IMR-90 (cell line): Measurements from ENCODE around the gene CLNK. TPM values are rescaled to one million over a fixed set of nuclear protein-coding genes. Genes with fewer than 3 reads are reported as not detected.

Source experiments
- ATAC-seq: fragments of 200-7000 bp; cut with Tn5 transposase; 2 replicates; pipeline ENCODE4 v1.9.1; 2020; ENCODE audit warnings: low read depth, mild to moderate bottlenecking, moderate library complexity
- BruUV-seq: library from RNA; stranded (reverse); fragments of 400-500 nt; replicated peaks from 2 replicates; lab custom pipeline; 2021; lab: Mats Ljungman, UMichigan
- CTCF ChIA-PET: fragments of 300-600 bp; formaldehyde crosslinking; extraction: SDS; loops from one replicate; lab custom pipeline; 2021; ENCODE audit warnings: antibody characterized with exemption; lab: Yijun Ruan, JAX
- POLR2A ChIA-PET: fragments of 300-600 bp; sonication (Branson Sonifier 250); formaldehyde crosslinking; loops from one replicate; lab custom pipeline; 2022; ENCODE audit warnings: antibody characterized with exemption; ENCODE audit not compliant: unreplicated experiment; lab: Charles Lee
- DNase-seq: peaks from one replicate; pipeline ENCODE4 v3.0.0; 2013
- H2AFZ ChIP-seq: replicated peaks from 2 replicates; pipeline ENCODE3; 2013; ENCODE audit warnings: low read length, mild to moderate bottlenecking; ENCODE audit not compliant: poor library complexity
- H2AK5ac ChIP-seq: 2 replicates; pipeline ENCODE4 v1.6.1; 2013; ENCODE audit warnings: low read depth, low read length, inconsistent platforms
- H2AK9ac ChIP-seq: replicated peaks from 2 replicates; pipeline ENCODE3; 2013; ENCODE audit warnings: mild to moderate bottlenecking, low read depth, low read length, moderate library complexity; ENCODE audit not compliant: poor library complexity
- H2BK120ac ChIP-seq: 2 replicates; pipeline ENCODE4 v1.6.1; 2013; ENCODE audit warnings: low read depth, low read length, inconsistent platforms
- H2BK15ac ChIP-seq: 3 replicates; pipeline ENCODE4 v1.6.1; 2013; ENCODE audit warnings: low read depth, low read length, inconsistent platforms
- H2BK20ac ChIP-seq: 2 replicates; pipeline ENCODE4 v1.6.1; 2013; ENCODE audit warnings: low read depth, mild to moderate bottlenecking, inconsistent platforms, low read length, moderate library complexity
- H2BK5ac ChIP-seq: 2 replicates; pipeline ENCODE4 v1.6.1; 2013; ENCODE audit warnings: mild to moderate bottlenecking, low read depth, low read length, inconsistent platforms; ENCODE audit not compliant: poor library complexity, severe bottlenecking
- H3K14ac ChIP-seq: replicated peaks from 2 replicates; pipeline ENCODE4 v1.6.1; 2013; ENCODE audit warnings: low read depth, low read length, inconsistent platforms
- H3K18ac ChIP-seq: 2 replicates; pipeline ENCODE4 v1.6.1; 2013; ENCODE audit warnings: low read depth, low read length, control low read depth
- H3K23ac ChIP-seq: 2 replicates; pipeline ENCODE4 v1.6.1; 2013; ENCODE audit warnings: low read depth, low read length, inconsistent platforms
- H3K27ac ChIP-seq: 2 replicates; pipeline ENCODE4 v1.5.1; 2013; ENCODE audit warnings: mild to moderate bottlenecking, control low read depth, low read length; ENCODE audit not compliant: insufficient read depth
- H3K27me3 ChIP-seq: 2 replicates; pipeline ENCODE4 v1.6.1; 2013; ENCODE audit warnings: low read length; ENCODE audit not compliant: control insufficient read depth, insufficient read depth
- H3K36me3 ChIP-seq: 2 replicates; pipeline ENCODE4 v1.6.1; 2013; ENCODE audit warnings: low read length, mixed read lengths; ENCODE audit not compliant: control insufficient read depth, insufficient read depth
- H3K4ac ChIP-seq: 2 replicates; pipeline ENCODE4 v1.6.1; 2013; ENCODE audit warnings: low read depth, low read length, inconsistent platforms
- H3K4me1 ChIP-seq: 2 replicates; pipeline ENCODE4 v1.6.1; 2013; ENCODE audit warnings: low read length, mixed read lengths; ENCODE audit not compliant: control insufficient read depth, insufficient read depth
- H3K4me2 ChIP-seq: 2 replicates; pipeline ENCODE4 v1.6.1; 2013; ENCODE audit warnings: low read depth, mild to moderate bottlenecking, control low read depth, low read length, moderate library complexity
- H3K4me3 ChIP-seq: 2 replicates; pipeline ENCODE4 v1.5.1; 2013; ENCODE audit warnings: low read depth, mild to moderate bottlenecking, control low read depth, low read length, moderate library complexity; ENCODE audit not compliant: insufficient read depth
- H3K56ac ChIP-seq: 2 replicates; pipeline ENCODE4 v1.6.1; 2013; ENCODE audit warnings: low read length, inconsistent platforms; ENCODE audit not compliant: insufficient read depth; ENCODE audit errors: extremely low read depth
- H3K79me1 ChIP-seq, 2 experiments: 2 replicates each; pipeline ENCODE4 v1.6.1; 2013; ENCODE audit warnings: low read length in 2 of 2, inconsistent platforms in 1 of 2, low read depth in 1 of 2
- H3K9ac ChIP-seq: 2 replicates; pipeline ENCODE4 v1.6.1; 2013; ENCODE audit warnings: low read depth, low read length, control low read depth
- H3K9me1 ChIP-seq: 2 replicates; pipeline ENCODE4 v1.6.1; 2013; ENCODE audit warnings: low read length, inconsistent platforms; ENCODE audit not compliant: insufficient read depth
- H3K9me3 ChIP-seq: 2 replicates; pipeline ENCODE4 v1.6.1; 2013; ENCODE audit warnings: low read length; ENCODE audit not compliant: control insufficient read depth, insufficient read depth
- H4K20me1 ChIP-seq: 2 replicates; pipeline ENCODE4 v1.6.1; 2013; ENCODE audit warnings: low read length, inconsistent platforms; ENCODE audit not compliant: insufficient read depth
- H4K5ac ChIP-seq: 2 replicates; pipeline ENCODE4 v1.6.1; 2013; ENCODE audit warnings: mild to moderate bottlenecking, low read depth, low read length, control low read depth
- H4K8ac ChIP-seq, 2 experiments: 2 replicates each; pipeline ENCODE4 v1.6.1; 2013; ENCODE audit warnings: low read depth in 2 of 2, low read length in 2 of 2, control low read depth in 1 of 2, inconsistent platforms in 1 of 2
- H4K91ac ChIP-seq: 2 replicates; pipeline ENCODE4 v1.6.1; 2013; ENCODE audit warnings: low read depth, low read length, inconsistent platforms; ENCODE audit not compliant: insufficient read depth
- USF2 ChIP-seq: fragments of 150-350 bp; IDR thresholded peaks from 2 replicates; pipeline ENCODE4 v1.6.1; 2017; ENCODE audit warnings: mild to moderate bottlenecking, antibody characterized with exemption, low read length, low read depth
- WGBS, 2 experiments: methylation state at CpG; one replicate each; pipeline versions ENCODE4 v1.1.5 to v1.1.7; 2013; ENCODE audit warnings: missing lambda C conversion rate in 2 of 2; ENCODE audit not compliant: insufficient read length in 1 of 2; ENCODE audit errors: extremely low coverage in 2 of 2; 5-methylcytosine and 5-hydroxymethylcytosine counted together
- dilution Hi-C: fragments of 300-500 bp; cut with HindIII; formaldehyde crosslinking; loops from one replicate; pipeline ENCODE4 v1.14.3; 2018; ENCODE audit warnings: low sequenced_read_pairs; ENCODE audit not compliant: unreplicated experiment
- in situ Hi-C: fragments of 300-500 bp; cut with MboI; formaldehyde crosslinking; loops from 3 replicates; pipeline ENCODE4 v1.14.3; 2019; ENCODE audit warnings: low sequenced_read_pairs, inconsistent platforms, mixed read lengths
- intact Hi-C: fragments of 100-400 bp; cut with micrococcal nuclease; formaldehyde crosslinking; loops from 2 replicates; pipeline ENCODE4 v1.10.0; 2022
- polyA plus RNA-seq, 3 experiments: library from polyadenylated mRNA; depleted of rRNA; stranded (reverse); fragments of >200 nt; gene quantifications; 2 replicates each; pipeline ENCODE4 v1.2.3, GENCODE V29; 2012; ENCODE audit warnings: low replicate concordance in 1 of 3
- total RNA-seq: library from RNA; depleted of rRNA; stranded (reverse); fragments of >200 nt; gene quantifications from 2 replicates; pipeline ENCODE4 v1.2.3, GENCODE V29; 2012

CLNK gene
- total and polyA plus RNA-seq, 2 of the 4 experiments (the other 2 are of a cell fraction): not detected

GRCh38 chr4:10599574-10599973 is 85.0 kb downstream of the CLNK start:
- Histone ChIP-seq H2AFZ (no peak overlapping the region), H3K9me1 (peaks cover 9% of the 10 kb centered on the region; the same call in 1 of the 2 replicates), H4K20me1 (no peaks in the 10 kb centered on the region), H3K9me3 (no peaks in the 10 kb centered on the region), H2BK20ac (no peak overlapping the region), H3K36me3 (no peaks in the 10 kb centered on the region), H3K4me2 (no peak overlapping the region), H3K23ac (no peak overlapping the region), H3K9ac (no peak overlapping the region), H2BK5ac (no peak overlapping the region), H2BK15ac (peak overlapping the region; percentile 68; the same call in 1 of the 3 replicates), H4K5ac (no peak overlapping the region), H3K79me1 (no peaks in the 10 kb centered on the region), H4K91ac (no peak overlapping the region), H3K27ac (no peak overlapping the region), H3K27me3 (no peaks in the 10 kb centered on the region), H4K8ac (no peak overlapping the region), H2BK120ac (no peak overlapping the region), H3K56ac (no peak overlapping the region), H3K4me3 (no peak overlapping the region), H3K4me1 (peaks cover 5% of the 10 kb centered on the region), H3K4ac (0 out of 2 replicates have a peak overlapping the region, but pooled peaks have one; percentile 33), H3K18ac (no peak overlapping the region), H3K14ac (no peak overlapping the region), H2AK5ac (no peak overlapping the region), H2AK9ac (no peak overlapping the region)
- ATAC-seq: peak; percentile 32; the same call in 1 of the 2 replicates
- CTCF ChIA-PET: no interaction called here
- TF ChIP-seq USF2: no peak
- in situ Hi-C loops: loop anchor here (25.0 kb wide), 1 partner anchor 213 kb away; no protein-coding TSS in a partner anchor
- POLR2A ChIA-PET: no interaction called here
- BruUV-seq: no TSS peak
- 65% methylated on average over 2 of the region's 4 CpGs; no CpG with 5 or more reads in 1 of the 2 experiments for WGBS, 2 experiments
- DNase-seq: peak; percentile 41
- dilution Hi-C loops: no loop called here
- intact Hi-C loops: no loop called here
